Stomach (tissue), 4 donors: ENCODE data around the gene STXBP5L.

ENCODE experiments used
- CTCF ChIP-seq, 7 experiments: fragments of 450-650 bp in 4 of 7; fragments of 200-600 bp in 3 of 7; sonication (generic) in 3 of 7; IDR thresholded peaks; one replicate each; pipeline ENCODE4 v1.5.1; 2016 to 2019; ENCODE audit warnings: antibody characterized with exemption in 7 of 7, control low read depth in 2 of 7, mild to moderate bottlenecking in 1 of 7
- EP300 ChIP-seq: sonication (generic); formaldehyde crosslinking; IDR thresholded peaks from one replicate; pipeline ENCODE4 v1.6.1; 2017; ENCODE audit warnings: antibody characterized with exemption
- POLR2A ChIP-seq, 4 donors: fragments of 450-650 bp; IDR thresholded peaks; one replicate each; pipeline ENCODE4 v1.6.1; 2016; ENCODE audit warnings: antibody characterized with exemption in 4 of 4, control low read depth in 2 of 4, mild to moderate bottlenecking in 1 of 4, moderate library complexity in 1 of 4
- POLR2AphosphoS5 ChIP-seq, 3 donors: sonication (generic); formaldehyde crosslinking; IDR thresholded peaks; one replicate each; pipeline ENCODE4 v1.6.1; 2016; ENCODE audit warnings: antibody characterized with exemption in 3 of 3

- TF ChIP-seq CTCF (IDR thresholded peaks at IDR 0.05) (no peak), POLR2AphosphoS5 (IDR thresholded peaks at IDR 0.05) (no peak), POLR2A (IDR thresholded peaks at IDR 0.05) (no peak), EP300 (no peak)
Observed at GRCh38 chr3:121411523-121411922, 503.5 kb downstream of the STXBP5L start.
